Measurements from ENCODE around the gene DYNC1I2. TPM values are rescaled to one million over a fixed set of nuclear protein-coding genes. Genes with fewer than 3 reads are reported as not detected.

The DYNC1I2 gene
- total and polyA plus RNA-seq, 2 experiments from 2014 or later, result 74.3 to 118 TPM

DNA sequence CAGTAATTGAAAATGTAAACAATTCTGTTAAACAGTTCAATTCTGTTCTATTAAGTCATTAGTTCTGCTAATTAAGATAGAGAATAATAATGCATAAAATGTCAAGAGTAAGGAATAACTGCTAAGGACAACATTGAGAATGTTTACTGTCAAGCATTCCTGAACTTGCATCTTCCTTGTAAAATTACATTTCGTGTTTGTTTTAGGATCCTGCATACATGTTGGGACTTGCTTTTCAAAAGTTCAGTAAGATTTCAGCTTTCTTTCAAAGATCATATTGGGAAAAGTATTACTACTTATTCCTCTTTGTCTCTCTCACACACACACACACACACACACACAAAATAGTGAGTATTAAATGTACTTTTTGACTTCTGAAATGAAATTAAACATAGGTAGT lies 20.5 kb downstream of the DYNC1I2 start:
- H3K9me3 ChIP-seq (ENCODE audit: low read depth), result no peaks in the 10 kb centered on the region
- H3F3A ChIP-seq (ENCODE audit: insufficient read depth), result peaks cover 22% of the 10 kb centered on the region
- no peak overlapping the region for H3K4me3 ChIP-seq
- H3K9ac ChIP-seq, result no peak overlapping the region
- no peak overlapping the region for H3K4me2 ChIP-seq (ENCODE audit: unreplicated experiment)
- peaks cover 30% of the 10 kb centered on the region for H3K4me1 ChIP-seq (ENCODE audit: insufficient read depth)
- peaks cover 21% of the 10 kb centered on the region; the same call in 1 of the 2 replicates for H3K36me3 ChIP-seq (ENCODE audit: low read depth)
- no peaks in the 10 kb centered on the region for H3K27me3 ChIP-seq (replicated peaks; ENCODE audit: insufficient read depth)
- no peak for TF ChIP-seq EZH2phosphoT487 (IDR thresholded peaks at IDR 0.05; ENCODE audit: insufficient read depth, low read depth)
- TF ChIP-seq EZH2 (IDR thresholded peaks at IDR 0.05; ENCODE audit: insufficient read depth, poor library complexity, severe bottlenecking), result no peak
- no peak overlapping the region for H3K27ac ChIP-seq
- H3K79me2 ChIP-seq (ENCODE audit: insufficient read depth), result peaks cover 78% of the 10 kb centered on the region
- no peak for DNase-seq
- no peak overlapping the region for H2AFZ ChIP-seq
- in situ Hi-C loops (cut with MboI), result loop anchor here (10.0 kb wide), 1 partner anchor 417 kb away; no protein-coding TSS in a partner anchor
- 98 to 100% methylated on average over 1 of the region's 1 CpG for WGBS, 2 experiments (ENCODE audit: low coverage in 1 of 2, low lambda C conversion rate in 2 of 2, missing lambda C conversion rate in 2 of 2)
- H4K20me1 ChIP-seq (ENCODE audit: insufficient read depth), result no peaks in the 10 kb centered on the region; the same call in 1 of the 2 replicates
- no peaks in the 10 kb centered on the region for H3K9me2 ChIP-seq (ENCODE audit: insufficient read depth)

DNA sequence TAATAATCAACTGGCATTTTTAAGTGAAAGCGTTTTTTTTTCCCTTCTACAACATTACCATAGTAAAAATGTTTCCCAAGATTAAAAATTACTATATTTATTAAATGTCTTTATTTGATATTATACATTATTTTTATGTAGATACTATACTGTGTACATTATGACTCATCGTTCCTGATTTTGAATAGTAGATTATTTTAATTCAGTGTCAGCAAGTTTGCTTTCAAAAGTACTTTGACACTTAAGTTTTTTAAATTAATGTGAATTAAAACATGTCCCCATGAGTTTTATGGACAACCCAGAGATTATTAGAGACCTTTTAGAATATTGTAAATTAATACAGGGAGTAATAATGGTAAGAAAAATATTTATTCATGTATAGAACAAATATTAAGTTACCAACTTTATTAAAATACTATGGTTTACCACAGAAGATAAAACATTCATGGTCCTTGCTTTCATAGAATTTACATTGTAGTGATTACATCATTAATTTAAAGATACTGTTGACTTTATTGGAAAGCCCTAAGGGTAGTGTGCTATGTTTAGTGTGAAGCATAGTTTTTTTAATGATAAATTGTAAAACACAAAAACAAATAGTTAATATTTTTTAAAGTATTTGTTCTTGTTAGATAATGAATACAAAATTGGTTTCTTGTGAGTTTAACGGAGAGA lies 21.9 kb downstream of the DYNC1I2 start:
- no peak overlapping the region for H3K4me3 ChIP-seq
- H3K9me3 ChIP-seq (ENCODE audit: low read depth), result no peaks in the 10 kb centered on the region
- H3K27ac ChIP-seq, result no peak overlapping the region
- H3K9ac ChIP-seq, result no peak overlapping the region
- H3K27me3 ChIP-seq (replicated peaks; ENCODE audit: insufficient read depth), result no peaks in the 10 kb centered on the region
- H3K79me2 ChIP-seq (ENCODE audit: insufficient read depth), result peaks cover 78% of the 10 kb centered on the region
- WGBS, 2 experiments (ENCODE audit: low coverage in 1 of 2, low lambda C conversion rate in 2 of 2, missing lambda C conversion rate in 2 of 2), result 83 to 85% methylated on average over 3 of the region's 3 CpGs
- no peak overlapping the region for H3K4me2 ChIP-seq (ENCODE audit: unreplicated experiment)
- peaks cover 32% of the 10 kb centered on the region for H3F3A ChIP-seq (ENCODE audit: insufficient read depth)
- H4K20me1 ChIP-seq (ENCODE audit: insufficient read depth), result no peaks in the 10 kb centered on the region; the same call in 1 of the 2 replicates
- no peak overlapping the region for H2AFZ ChIP-seq
- TF ChIP-seq EZH2 (IDR thresholded peaks at IDR 0.05; ENCODE audit: insufficient read depth, poor library complexity, severe bottlenecking) (no peak), EZH2phosphoT487 (IDR thresholded peaks at IDR 0.05; ENCODE audit: insufficient read depth, low read depth) (no peak)
- H3K4me1 ChIP-seq (ENCODE audit: insufficient read depth), result peaks cover 34% of the 10 kb centered on the region
- no peak for DNase-seq
- in situ Hi-C loops (cut with MboI), result loop anchor here (10.0 kb wide), 1 partner anchor 416 kb away; no protein-coding TSS in a partner anchor
- H3K36me3 ChIP-seq (ENCODE audit: low read depth), result peaks cover 21% of the 10 kb centered on the region; the same call in 1 of the 2 replicates
- H3K9me2 ChIP-seq (ENCODE audit: insufficient read depth), result no peaks in the 10 kb centered on the region

DNA sequence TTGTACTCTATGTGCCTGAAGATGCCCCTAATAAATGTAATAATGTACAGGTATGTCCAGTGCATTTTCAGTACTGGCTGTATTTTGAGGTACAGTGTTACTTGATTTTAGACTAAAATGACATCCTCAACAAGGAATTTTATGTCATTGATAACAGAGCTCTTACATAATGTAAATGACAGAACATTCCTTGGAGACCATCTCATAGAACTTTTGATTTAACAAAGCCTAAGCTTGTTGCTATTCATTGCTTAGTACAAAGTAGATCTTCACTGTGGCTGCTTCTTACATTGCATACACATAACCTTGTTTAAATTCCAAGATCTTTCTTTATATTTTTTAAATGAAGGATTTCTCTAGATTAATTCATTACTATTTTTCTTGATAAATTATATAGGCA lies 24.1 kb downstream of the DYNC1I2 start:
- Histone ChIP-seq H3K27me3 (replicated peaks; ENCODE audit: insufficient read depth) (no peaks in the 10 kb centered on the region), H3K79me2 (ENCODE audit: insufficient read depth) (peaks cover 75% of the 10 kb centered on the region), H3K27ac (peak overlapping the region; percentile 82), H3K9ac (peak overlapping the region; percentile 41), H3K4me1 (ENCODE audit: insufficient read depth) (peaks cover 27% of the 10 kb centered on the region), H3K4me3 (peak overlapping the region; percentile 21; the same call in 1 of the 2 replicates), H3K4me2 (ENCODE audit: unreplicated experiment) (peak overlapping the region; percentile 63), H3K36me3 (ENCODE audit: low read depth) (peaks cover 30% of the 10 kb centered on the region), H3K9me2 (ENCODE audit: insufficient read depth) (no peaks in the 10 kb centered on the region), H4K20me1 (ENCODE audit: insufficient read depth) (no peaks in the 10 kb centered on the region), H3F3A (ENCODE audit: insufficient read depth) (peaks cover 28% of the 10 kb centered on the region), H3K9me3 (ENCODE audit: low read depth) (no peaks in the 10 kb centered on the region), H2AFZ (no peak overlapping the region)
- in situ Hi-C loops (cut with MboI), result no loop called here
- peak; percentile 45 for DNase-seq
- TF ChIP-seq EZH2 (IDR thresholded peaks at IDR 0.05; ENCODE audit: insufficient read depth, poor library complexity, severe bottlenecking) (no peak), EZH2phosphoT487 (IDR thresholded peaks at IDR 0.05; ENCODE audit: insufficient read depth, low read depth) (no peak)

DNA sequence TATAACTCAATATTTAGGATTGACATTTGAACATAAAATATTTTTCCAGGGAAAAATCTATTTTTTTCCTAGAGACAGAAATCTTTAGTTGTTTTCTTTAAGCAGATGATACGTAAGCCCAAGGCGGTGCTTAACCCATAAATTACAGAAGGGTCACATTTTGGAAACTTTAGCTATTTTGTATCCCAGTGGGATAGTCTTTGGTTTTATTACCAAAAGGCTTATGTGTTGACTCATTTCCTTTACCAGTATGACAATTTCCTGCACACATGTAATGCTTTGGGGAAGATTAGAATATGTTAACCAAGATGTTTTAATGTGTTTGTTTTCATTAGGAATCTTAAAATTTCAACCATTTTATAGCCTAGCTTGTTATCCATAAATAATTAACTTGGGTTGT lies 24.8 kb downstream of the DYNC1I2 start:
- H3K9ac ChIP-seq, result peak overlapping the region; percentile 41

More for the DNA sequence above, 24.8 kb downstream of the DYNC1I2 start:
- peak overlapping the region; percentile 66 for H3K4me2 ChIP-seq (ENCODE audit: unreplicated experiment)
- peak overlapping the region; percentile 31 for H3K4me3 ChIP-seq
- peak; percentile 89 for DNase-seq
- H2AFZ ChIP-seq, result no peak overlapping the region
- no peaks in the 10 kb centered on the region for H3K9me3 ChIP-seq (ENCODE audit: low read depth)
- peaks cover 36% of the 10 kb centered on the region for H3K36me3 ChIP-seq (ENCODE audit: low read depth)
- no peaks in the 10 kb centered on the region for H3K9me2 ChIP-seq (ENCODE audit: insufficient read depth)
- H3F3A ChIP-seq (ENCODE audit: insufficient read depth), result peaks cover 28% of the 10 kb centered on the region
- no peaks in the 10 kb centered on the region for H4K20me1 ChIP-seq (ENCODE audit: insufficient read depth)
- peaks cover 73% of the 10 kb centered on the region for H3K79me2 ChIP-seq (ENCODE audit: insufficient read depth)
- TF ChIP-seq EZH2 (IDR thresholded peaks at IDR 0.05; ENCODE audit: insufficient read depth, poor library complexity, severe bottlenecking), result no peak
- 0 out of 2 replicates have a peak, but pooled peaks have one; percentile 67 for TF ChIP-seq EZH2phosphoT487 (IDR thresholded peaks at IDR 0.05; ENCODE audit: insufficient read depth, low read depth)
- no peaks in the 10 kb centered on the region for H3K27me3 ChIP-seq (replicated peaks; ENCODE audit: insufficient read depth)
- in situ Hi-C loops (cut with MboI), result no loop called here
- peak overlapping the region; percentile 82 for H3K27ac ChIP-seq
- peaks cover 27% of the 10 kb centered on the region for H3K4me1 ChIP-seq (ENCODE audit: insufficient read depth)
- WGBS, 2 experiments (ENCODE audit: low coverage in 1 of 2, low lambda C conversion rate in 2 of 2, missing lambda C conversion rate in 2 of 2), result 0 to 4% methylated on average over 2 of the region's 2 CpGs

All from GM23248 (cell line).